Left ventricle myocardium inferior (tissue), 1 donor: ENCODE data around the gene PARP11. TPM values are rescaled to one million over a fixed set of nuclear protein-coding genes. Genes with fewer than 3 reads are reported as not detected.

Source experiments
- DNase-seq: peaks from one replicate; pipeline ENCODE4 v3.0.0-alpha.2; 2020
- H3K27ac ChIP-seq: fragments of 200-600 bp; replicated peaks from 2 replicates; pipeline ENCODE4 v1.8.0; 2021
- H3K27me3 ChIP-seq: fragments of 200-600 bp; 2 replicates; pipeline ENCODE4 v1.8.0; 2021; ENCODE audit warnings: low read depth
- H3K36me3 ChIP-seq: fragments of 200-600 bp; 2 replicates; pipeline ENCODE4 v1.8.0; 2021
- H3K4me1 ChIP-seq: fragments of 200-600 bp; 2 replicates; pipeline ENCODE4 v1.8.0; 2021
- H3K4me3 ChIP-seq: fragments of 200-600 bp; 2 replicates; pipeline ENCODE4 v1.8.0; 2021; ENCODE audit warnings: mild to moderate bottlenecking, moderate library complexity
- H3K9me3 ChIP-seq: fragments of 200-600 bp; replicated peaks from 2 replicates; pipeline ENCODE4 v1.8.0; 2021
- CTCF ChIP-seq: fragments of 200-600 bp; IDR thresholded peaks from 2 replicates; pipeline ENCODE4 v1.8.0; 2021; ENCODE audit warnings: antibody characterized with exemption, mild to moderate bottlenecking, borderline replicate concordance
- intact Hi-C: fragments of 100-400 bp; cut with micrococcal nuclease; formaldehyde crosslinking; loops from one replicate; pipeline ENCODE4 v1.11.0; 2022
- total RNA-seq: library from RNA; stranded (reverse); fragmentation: NEBNext Ultra II Directional; extraction: Animal tissue kit (Norgen Biotek cat#: 25700); gene quantifications from one replicate; pipeline ENCODE4 v1.2.1, GENCODE V29; 2021
- donor health status: DM: no; HTN: yes; CAD: no; lungs with severe emphysema.

PARP11 gene
- total RNA-seq, 1 donor from 2014 or later = 4.7 TPM

GRCh38 chr12:3768911-3769447 lies 104.2 kb downstream of the PARP11 start:
- Histone ChIP-seq H3K4me3 (no peak overlapping the region), H3K27me3 (no peaks in the 10 kb centered on the region), H3K27ac (no peak overlapping the region), H3K36me3 (no peaks in the 10 kb centered on the region), H3K4me1 (peaks cover 15% of the 10 kb centered on the region), H3K9me3 (no peaks in the 10 kb centered on the region)
- no peak for DNase-seq
- intact Hi-C loops = no loop called here
- no peak for TF ChIP-seq CTCF

- DNase-seq = no peak
- H3K9me3 ChIP-seq = no peaks in the 10 kb centered on the region
- H3K4me3 ChIP-seq = no peak overlapping the region
- no peaks in the 10 kb centered on the region for H3K27me3 ChIP-seq
- TF ChIP-seq CTCF = no peak
- no peak overlapping the region for H3K27ac ChIP-seq
- H3K4me1 ChIP-seq = peaks cover 15% of the 10 kb centered on the region
- intact Hi-C loops = no loop called here
- H3K36me3 ChIP-seq = no peaks in the 10 kb centered on the region
These were observed 112.0 kb downstream of the PARP11 start for GRCh38 chr12:3761116-3761735.

GRCh38 chr12:3759878-3760277 lies 113.3 kb downstream of the PARP11 start:
- no peak for DNase-seq
- Histone ChIP-seq H3K4me1 (peaks cover 22% of the 10 kb centered on the region), H3K36me3 (no peaks in the 10 kb centered on the region), H3K4me3 (no peak overlapping the region), H3K9me3 (no peaks in the 10 kb centered on the region), H3K27ac (no peak overlapping the region), H3K27me3 (no peaks in the 10 kb centered on the region)
- no peak for TF ChIP-seq CTCF
- intact Hi-C loops = no loop called here

Other genes starting within 250 kb of the PARP11 start
- 7.6 TPM for gene CRACR2A, start 120.3 kb downstream of the PARP11 start, total RNA-seq